Measurements from ENCODE around the gene KIAA1143.

DNA sequence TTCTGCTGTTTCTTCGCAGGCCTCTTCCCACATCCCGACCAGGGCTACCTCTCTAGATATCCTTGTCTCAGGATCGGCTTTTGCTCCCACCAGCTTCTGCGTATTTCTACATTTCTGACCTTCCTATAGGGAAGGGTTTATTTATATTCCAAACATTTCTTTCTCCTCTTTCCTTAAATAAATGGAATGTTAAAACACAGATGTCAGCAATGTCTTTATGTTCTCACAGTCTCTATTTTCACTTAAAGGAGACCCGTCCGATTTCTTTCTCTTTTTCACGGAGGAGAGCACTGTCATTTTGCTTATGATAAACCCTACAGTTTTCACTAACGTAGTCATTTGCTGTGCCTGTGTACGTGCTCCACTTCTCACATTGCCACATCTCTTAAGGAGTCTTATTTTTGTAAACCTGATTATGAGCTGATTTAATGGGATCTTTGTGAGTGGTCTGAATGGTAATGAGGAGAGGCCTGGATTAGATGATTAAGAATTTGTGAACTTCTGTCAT, 805 bp upstream of the KIAA1143 start:
- TF ChIP-seq ZNF138 (CRISPR knock-in tag; IDR thresholded peaks at IDR 0.05; ENCODE audit: low read depth) (no peak), POLR2G (IDR thresholded peaks at IDR 0.05; ENCODE audit: low read depth, low read length) (no peak), RFX5 (IDR thresholded peaks at IDR 0.05; ENCODE audit: low read depth, low read length) (no peak)
- TF ChIP-seq, protein P1, sequence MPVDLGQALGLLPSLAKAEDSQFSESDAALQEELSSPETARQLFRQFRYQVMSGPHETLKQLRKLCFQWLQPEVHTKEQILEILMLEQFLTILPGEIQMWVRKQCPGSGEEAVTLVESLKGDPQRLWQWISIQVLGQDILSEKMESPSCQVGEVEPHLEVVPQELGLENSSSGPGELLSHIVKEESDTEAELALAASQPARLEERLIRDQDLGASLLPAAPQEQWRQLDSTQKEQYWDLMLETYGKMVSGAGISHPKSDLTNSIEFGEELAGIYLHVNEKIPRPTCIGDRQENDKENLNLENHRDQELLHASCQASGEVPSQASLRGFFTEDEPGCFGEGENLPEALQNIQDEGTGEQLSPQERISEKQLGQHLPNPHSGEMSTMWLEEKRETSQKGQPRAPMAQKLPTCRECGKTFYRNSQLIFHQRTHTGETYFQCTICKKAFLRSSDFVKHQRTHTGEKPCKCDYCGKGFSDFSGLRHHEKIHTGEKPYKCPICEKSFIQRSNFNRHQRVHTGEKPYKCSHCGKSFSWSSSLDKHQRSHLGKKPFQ (CRISPR knock-in tag; IDR thresholded peaks at IDR 0.05; ENCODE audit: insufficient replicate concordance): no peak

All from HepG2 (cell line).